ENCODE data around the gene HTN3.
A peak's percentile ranks its signal among the peaks of the same experiment; 100 is the strongest.
"Not testable (repeated sequence)": the region's sequence is repeated elsewhere in the genome, so short reads cannot be mapped to it uniquely, and the experiment has no call there.

Gene HTN3

DNA sequence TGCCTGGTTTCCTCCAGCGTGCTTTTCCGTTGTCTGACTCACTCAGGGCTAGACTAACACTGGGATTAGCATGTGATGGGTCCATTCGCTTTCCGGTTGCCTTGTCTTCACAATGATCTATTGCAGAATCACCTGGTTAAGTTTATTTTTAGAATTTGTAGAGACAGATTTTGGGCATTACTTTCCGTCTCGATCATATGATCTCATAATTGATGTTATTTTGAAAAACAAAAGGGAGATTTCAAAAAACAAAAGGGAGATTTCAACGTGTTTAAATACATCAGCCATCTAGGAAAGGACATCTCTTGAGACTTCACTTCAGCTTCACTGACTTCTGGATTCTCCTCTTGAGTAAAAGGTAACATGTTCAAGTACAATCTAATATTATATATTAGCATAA, at the start of gene HTN3:
HTN3 (plus strand) TSS at position 301 of the 400 bp plus-strand sequence. CDS start 2,282 bp downstream, outside the sequence.
- DNase-seq (ENCODE audit: low spot score): not testable (repeated sequence)

GRCh38 chr4:69984030-69984443, 44.2 kb upstream of the HTN3 start:
- DNase-seq (ENCODE audit: low spot score): peak; percentile 4

DNA sequence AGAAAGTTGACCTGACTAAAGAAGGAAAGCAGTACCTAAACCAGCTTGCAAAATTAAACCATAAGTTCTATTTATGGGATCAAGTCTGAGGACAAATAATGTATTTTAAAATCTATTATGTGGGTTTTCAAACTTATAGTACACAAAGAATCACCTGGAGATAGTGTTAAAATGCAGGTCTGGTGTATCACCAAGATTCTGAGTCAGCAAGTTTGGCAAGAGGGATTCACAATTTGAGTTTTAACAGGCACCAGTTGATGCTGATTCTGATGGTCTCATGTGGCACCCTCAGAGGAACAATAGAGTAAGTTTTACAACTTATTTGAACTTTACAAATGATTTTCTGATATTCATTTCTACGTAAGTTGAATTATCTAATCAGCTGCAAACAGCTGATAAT, 41.6 kb upstream of the HTN3 start:
- no peak for DNase-seq (ENCODE audit: low spot score)

GRCh38 chr4:69991016-69991415, 37.2 kb upstream of the HTN3 start:
- no peak for DNase-seq (ENCODE audit: low spot score)

GRCh38 chr4:69994782-69995181, 33.5 kb upstream of the HTN3 start:
- DNase-seq (ENCODE audit: low spot score): no peak

GRCh38 chr4:69995526-69996016, 32.7 kb upstream of the HTN3 start, which contains the start of gene STATH:
STATH (plus strand) TSS chr4:69995966; CDS start chr4:69998438, 2,472 bp downstream.
- DNase-seq (ENCODE audit: low spot score): no peak

GRCh38 chr4:69999420-69999819, 28.8 kb upstream of the HTN3 start:
- no peak for DNase-seq (ENCODE audit: low spot score)

- DNase-seq (ENCODE audit: low spot score): no peak
Observed at GRCh38 chr4:70000711-70001110, 27.5 kb upstream of the HTN3 start.

GRCh38 chr4:70002507-70002906, 25.8 kb upstream of the HTN3 start:
- no peak for DNase-seq (ENCODE audit: low spot score)

- DNase-seq (ENCODE audit: low spot score): no peak
Observed at GRCh38 chr4:70008771-70009170, 19.5 kb upstream of the HTN3 start.

DNA sequence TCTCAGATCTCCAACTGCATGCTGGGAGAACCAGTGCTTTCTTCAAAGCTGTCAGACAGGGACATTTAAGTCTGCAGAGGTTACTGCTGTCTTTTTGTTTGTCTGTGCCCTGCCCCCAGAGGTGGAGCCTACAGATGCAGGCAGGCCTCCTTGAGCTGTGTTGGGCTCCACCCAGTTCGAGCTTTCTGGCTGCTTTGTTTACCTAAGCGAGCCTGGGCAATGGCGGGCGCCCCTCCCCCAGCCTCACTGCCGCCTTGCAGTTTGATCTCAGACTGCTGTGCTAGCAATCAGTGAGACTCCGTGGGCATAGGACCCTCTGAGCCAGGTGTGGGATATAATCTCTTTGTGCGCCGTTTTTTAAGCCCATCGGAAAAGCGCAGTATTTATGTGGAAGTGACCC, 9.3 kb upstream of the HTN3 start:
- DNase-seq (ENCODE audit: low spot score): not testable (repeated sequence)

GRCh38 chr4:70023218-70023617, 5.0 kb upstream of the HTN3 start:
- no peak for DNase-seq (ENCODE audit: low spot score)

DNA sequence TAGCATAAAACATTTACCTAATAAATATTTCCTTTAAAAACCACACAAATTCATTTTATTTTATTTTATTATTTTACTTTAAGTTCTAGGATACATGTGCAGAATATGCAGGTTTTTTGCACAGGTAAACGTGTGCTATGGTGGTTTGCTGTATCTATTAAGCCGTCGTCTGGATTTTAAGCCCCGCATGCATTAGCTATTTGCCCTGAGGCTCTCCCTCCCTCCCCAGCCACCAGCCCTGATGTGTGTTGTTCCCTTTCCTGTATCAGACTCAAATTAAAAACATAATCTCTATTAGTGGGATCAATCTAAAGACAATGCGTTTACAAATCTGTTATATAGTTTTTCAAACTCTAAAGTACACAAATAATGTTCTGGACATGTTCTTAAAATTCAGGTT, 1.2 kb upstream of the HTN3 start:
- DNase-seq (ENCODE audit: low spot score): no peak

DNA sequence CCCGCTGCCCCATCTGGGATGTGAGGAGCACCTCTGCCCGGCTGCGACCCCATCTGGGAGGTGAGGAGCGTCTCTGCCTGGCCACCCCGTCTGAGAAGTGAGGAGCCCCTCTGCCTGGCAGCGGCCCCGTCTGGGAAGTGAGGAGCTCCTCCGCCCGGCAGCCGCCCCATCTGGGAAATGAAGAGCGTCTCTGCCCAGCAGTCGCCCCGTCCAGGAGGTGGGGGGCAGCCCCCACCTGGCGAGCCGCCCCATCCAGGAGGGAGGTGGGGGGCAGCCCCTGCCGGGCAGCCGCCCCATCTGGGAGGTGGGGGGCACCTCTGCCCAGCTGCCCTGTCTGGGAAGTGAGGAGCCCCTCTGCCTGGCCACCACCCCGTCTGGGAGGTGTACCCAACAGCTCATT, 9.3 kb downstream of the HTN3 start:
- DNase-seq (ENCODE audit: low spot score): not testable (repeated sequence)

DNA sequence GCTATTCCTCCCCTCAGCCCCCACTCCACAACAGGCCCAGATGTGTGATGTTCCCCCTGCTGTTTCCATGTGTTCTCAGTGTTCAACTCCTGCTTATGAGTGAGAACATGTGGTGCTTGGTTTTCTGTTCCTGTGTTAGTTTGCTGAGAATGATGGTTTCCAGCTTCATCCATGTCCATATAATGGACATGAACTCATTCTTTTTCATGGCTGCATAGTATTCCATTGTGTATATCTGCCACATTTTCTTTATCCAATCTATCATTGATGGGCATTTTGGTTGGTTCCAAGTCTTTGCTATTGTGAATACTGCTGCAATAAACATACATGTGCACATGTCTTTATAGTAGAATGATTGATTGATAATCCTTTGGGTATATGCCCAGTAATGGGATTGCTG, 11.7 kb downstream of the HTN3 start:
- DNase-seq (ENCODE audit: low spot score): not testable (repeated sequence)

GRCh38 chr4:70041652-70042286, 13.5 kb downstream of the HTN3 start:
- no peak for DNase-seq (ENCODE audit: low spot score)

DNA sequence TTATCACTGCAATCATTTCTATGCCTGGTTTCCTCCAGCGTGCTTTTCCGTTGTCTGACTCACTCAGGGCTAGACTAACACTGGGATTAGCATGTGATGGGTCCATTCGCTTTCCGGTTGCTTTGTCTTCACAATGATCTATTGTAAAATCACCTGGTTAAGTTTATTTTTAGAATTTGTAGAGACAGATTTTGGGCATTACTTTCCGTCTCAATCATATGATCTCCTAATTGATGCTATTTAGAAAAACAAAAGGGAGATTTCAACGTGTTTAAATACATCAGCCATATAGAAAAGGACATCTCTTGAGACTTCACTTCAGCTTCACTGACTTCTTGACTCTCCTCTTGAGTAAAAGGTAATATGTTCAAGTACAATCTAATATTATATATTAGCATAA, 21.9 kb downstream of the HTN3 start, which contains the start of gene HTN1:
HTN1 (plus strand) TSS at position 301 of the 400 bp plus-strand sequence. CDS start 2,639 bp downstream, outside the sequence.
- not testable (repeated sequence) for DNase-seq (ENCODE audit: low spot score)

GRCh38 chr4:70056534-70056933, 28.3 kb downstream of the HTN3 start:
- not testable (repeated sequence) for DNase-seq (ENCODE audit: low spot score)

- no peak for DNase-seq (ENCODE audit: low spot score)
Observed at GRCh38 chr4:70057651-70058050, 29.4 kb downstream of the HTN3 start.

- DNase-seq (ENCODE audit: low spot score): no peak
Observed at GRCh38 chr4:70059149-70059548, 30.9 kb downstream of the HTN3 start.

DNA sequence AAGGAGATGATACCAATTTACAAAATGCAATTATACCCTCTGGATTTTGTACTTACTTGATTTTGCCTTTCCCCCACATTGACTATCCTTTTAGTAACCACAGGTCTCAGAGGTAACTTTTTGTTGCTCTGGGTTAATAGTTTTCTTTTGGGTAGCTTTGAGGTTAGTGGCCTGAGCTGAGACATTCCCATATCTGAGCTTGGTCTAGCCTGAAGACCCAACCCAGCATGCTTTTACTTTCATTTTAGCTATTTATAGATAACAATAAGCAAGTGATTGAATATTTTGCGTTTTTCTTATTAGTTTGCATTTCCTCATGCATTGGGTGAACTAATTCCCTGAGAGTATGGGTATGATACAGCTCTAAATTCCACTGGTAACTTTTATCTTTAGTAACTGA, 33.7 kb downstream of the HTN3 start:
- no peak for DNase-seq (ENCODE audit: low spot score)

DNA sequence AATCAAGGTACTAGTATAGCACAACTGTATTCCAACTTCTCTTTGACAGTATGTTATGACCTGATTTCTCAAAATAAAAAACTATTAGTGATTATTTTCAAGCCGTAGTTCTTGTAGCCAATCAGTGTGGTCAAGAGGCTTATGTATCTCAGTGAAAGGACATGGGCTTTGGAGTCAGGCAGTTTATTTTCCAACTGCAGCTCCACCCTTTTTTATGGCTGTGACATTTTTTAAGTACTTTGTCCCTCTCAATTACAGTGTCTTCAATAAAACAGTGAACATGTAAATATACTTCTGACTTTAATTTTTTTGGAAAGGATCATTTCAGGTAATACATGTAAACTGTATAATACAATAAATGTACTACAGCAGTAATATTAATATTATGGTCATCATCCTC, 51.9 kb downstream of the HTN3 start:
- DNase-seq (ENCODE audit: low spot score): no peak
